MM.1S (cell line): ENCODE data around the gene COL25A1.
A peak's percentile ranks its signal among the peaks of the same experiment; 100 is the strongest.

Experiments used
- DNase-seq: peaks from one replicate; pipeline ENCODE4 v3.0.0-alpha.2; 2015
- H2AFZ ChIP-seq: fragments of 300-600 bp; sonication (generic); 2 replicates; pipeline ENCODE4 v1.6.0; 2016; ENCODE audit warnings: antibody characterized with exemption, low read length
- H3F3A ChIP-seq: fragments of 300-600 bp; sonication (generic); 2 replicates; pipeline ENCODE4 v1.6.1; 2016; ENCODE audit warnings: mild to moderate bottlenecking, antibody characterized with exemption, low read length, moderate library complexity, mixed read lengths; ENCODE audit not compliant: insufficient read depth
- H3K27ac ChIP-seq: fragments of 300-600 bp; sonication (generic); 2 replicates; pipeline ENCODE4 v1.5.1; 2016; ENCODE audit warnings: mild to moderate bottlenecking, low read length
- H3K27me3 ChIP-seq: fragments of 300-600 bp; sonication (generic); replicated peaks from 2 replicates; pipeline ENCODE4 v1.6.0; 2016; ENCODE audit warnings: low read length; ENCODE audit not compliant: insufficient read depth
- H3K36me3 ChIP-seq: fragments of 300-600 bp; sonication (generic); replicated peaks from 2 replicates; pipeline ENCODE4 v1.6.1; 2016; ENCODE audit warnings: mild to moderate bottlenecking, low read length, mixed read lengths; ENCODE audit not compliant: insufficient read depth
- H3K4me1 ChIP-seq: fragments of 300-600 bp; sonication (generic); 2 replicates; pipeline ENCODE4 v1.6.1; 2016; ENCODE audit warnings: low read length, mixed read lengths
- H3K4me2 ChIP-seq: fragments of 300-600 bp; sonication (generic); 2 replicates; pipeline ENCODE4 v1.6.0; 2016; ENCODE audit warnings: low read depth, low read length
- H3K4me3 ChIP-seq: fragments of 300-600 bp; sonication (generic); 2 replicates; pipeline ENCODE4 v1.5.1; 2016; ENCODE audit warnings: low read length, mixed read lengths
- H3K79me2 ChIP-seq: fragments of 300-600 bp; sonication (generic); 2 replicates; pipeline ENCODE4 v1.6.1; 2016; ENCODE audit warnings: mixed run types, low read length, mixed read lengths
- H3K9ac ChIP-seq: fragments of 300-600 bp; sonication (generic); 2 replicates; pipeline ENCODE4 v1.6.1; 2016; ENCODE audit warnings: low read length, mixed read lengths
- H3K9me2 ChIP-seq: fragments of 300-600 bp; sonication (generic); replicated peaks from 2 replicates; pipeline ENCODE4 v1.6.1; 2016; ENCODE audit warnings: mild to moderate bottlenecking, low read length, mixed read lengths; ENCODE audit not compliant: insufficient read depth
- H3K9me3 ChIP-seq: fragments of 300-600 bp; sonication (generic); replicated peaks from 2 replicates; pipeline ENCODE4 v1.6.1; 2016; ENCODE audit warnings: mild to moderate bottlenecking, low read length, mixed read lengths; ENCODE audit not compliant: insufficient read depth
- H4K20me1 ChIP-seq: fragments of 300-600 bp; sonication (generic); 2 replicates; pipeline ENCODE4 v1.6.1; 2016; ENCODE audit warnings: mild to moderate bottlenecking, low read length, moderate library complexity, mixed read lengths; ENCODE audit not compliant: insufficient read depth
- CTCF ChIP-seq: fragments of 300-600 bp; sonication (generic); IDR thresholded peaks from 2 replicates; pipeline ENCODE4 v1.5.1; 2016; ENCODE audit warnings: antibody characterized with exemption, low read length, mixed read lengths
- EZH2 ChIP-seq: fragments of 300-600 bp; sonication (generic); optimal IDR thresholded peaks from 2 replicates; pipeline ENCODE3; 2017; ENCODE audit warnings: low read depth, mild to moderate bottlenecking, antibody characterized with exemption, low read length, mixed read lengths
- EZH2phosphoT487 ChIP-seq: fragments of 300-600 bp; sonication (generic); IDR thresholded peaks from 2 replicates; pipeline ENCODE4 v1.6.1; 2018; ENCODE audit warnings: antibody characterized with exemption, low read length

The COL25A1 gene

GRCh38 chr4:109302361-109303139, at the start of gene COL25A1:
TSS of gene COL25A1 (minus strand) at chr4:109302658.
- peak within 1 kb of the TSS; percentile 82 for H3K4me3 ChIP-seq
- peak within 1 kb of the TSS; percentile 98 for H3K4me2 ChIP-seq
- H2AFZ ChIP-seq, result peak within 1 kb of the TSS; percentile 99
- H3K9me2 ChIP-seq, result no peaks in the 10 kb centered on the region
- no peak for TF ChIP-seq EZH2phosphoT487
- TF ChIP-seq CTCF, result no peak
- TF ChIP-seq EZH2, result no peak
- no peaks in the 10 kb centered on the region for H3K9me3 ChIP-seq
- H3K9ac ChIP-seq, result peak within 1 kb of the TSS; percentile 57
- peak; percentile 78 for DNase-seq
- peaks cover 5% of the 10 kb centered on the region; the same call in 1 of the 2 replicates for H3F3A ChIP-seq
- H4K20me1 ChIP-seq, result no peaks in the 10 kb centered on the region
- 0 out of 2 replicates have a peak, but pooled peaks cover 4% of the 10 kb centered on the region for H3K27me3 ChIP-seq
- no peaks in the 10 kb centered on the region for H3K79me2 ChIP-seq
- no peaks in the 10 kb centered on the region for H3K36me3 ChIP-seq
- peaks cover 6% of the 10 kb centered on the region; the same call in 1 of the 2 replicates for H3K4me1 ChIP-seq
- no peak within 1 kb of the TSS for H3K27ac ChIP-seq

- no peak overlapping the region for H3K27ac ChIP-seq
- TF ChIP-seq EZH2 (no peak), CTCF (no peak), EZH2phosphoT487 (no peak)
- no peaks in the 10 kb centered on the region for H3K79me2 ChIP-seq
- H3K9ac ChIP-seq, result no peak overlapping the region
- no peaks in the 10 kb centered on the region for H3K9me2 ChIP-seq
- H3K9me3 ChIP-seq, result no peaks in the 10 kb centered on the region
- H3K4me2 ChIP-seq, result no peak overlapping the region
- H2AFZ ChIP-seq, result no peak overlapping the region
- no peaks in the 10 kb centered on the region for H3K27me3 ChIP-seq
- no peak overlapping the region for H3K4me3 ChIP-seq
- no peaks in the 10 kb centered on the region for H3K4me1 ChIP-seq
- no peaks in the 10 kb centered on the region for H3F3A ChIP-seq
- no peaks in the 10 kb centered on the region for H3K36me3 ChIP-seq
- no peak for DNase-seq
- no peaks in the 10 kb centered on the region for H4K20me1 ChIP-seq
Measured at GRCh38 chr4:109350121-109350520, 47.7 kb upstream of the COL25A1 start.

GRCh38 chr4:109334129-109335105, 32.0 kb upstream of the COL25A1 start:
- Histone ChIP-seq H3F3A (no peaks in the 10 kb centered on the region), H3K9ac (no peak overlapping the region), H4K20me1 (no peaks in the 10 kb centered on the region), H2AFZ (no peak overlapping the region), H3K36me3 (no peaks in the 10 kb centered on the region), H3K9me3 (no peaks in the 10 kb centered on the region), H3K4me3 (no peak overlapping the region), H3K27ac (no peak overlapping the region), H3K4me2 (no peak overlapping the region), H3K9me2 (no peaks in the 10 kb centered on the region), H3K4me1 (no peaks in the 10 kb centered on the region), H3K27me3 (no peaks in the 10 kb centered on the region), H3K79me2 (no peaks in the 10 kb centered on the region)
- no peak for TF ChIP-seq CTCF
- no peak for TF ChIP-seq EZH2phosphoT487
- TF ChIP-seq EZH2, result no peak
- DNase-seq, result no peak
